IMR-90 (cell line): Measurements from ENCODE around the gene TMPRSS13. TPM values are rescaled to one million over a fixed set of nuclear protein-coding genes. Genes with fewer than 3 reads are reported as not detected.

Source experiments
- ATAC-seq: fragments of 200-7000 bp; cut with Tn5 transposase; 2 replicates; pipeline ENCODE4 v1.9.1; 2020; ENCODE audit warnings: low read depth, mild to moderate bottlenecking, moderate library complexity
- BruUV-seq: library from RNA; stranded (reverse); fragments of 400-500 nt; replicated peaks from 2 replicates; lab custom pipeline; 2021; lab: Mats Ljungman, UMichigan
- CTCF ChIA-PET: fragments of 300-600 bp; formaldehyde crosslinking; extraction: SDS; loops from one replicate; lab custom pipeline; 2021; ENCODE audit warnings: antibody characterized with exemption; lab: Yijun Ruan, JAX
- POLR2A ChIA-PET: fragments of 300-600 bp; sonication (Branson Sonifier 250); formaldehyde crosslinking; loops from one replicate; lab custom pipeline; 2022; ENCODE audit warnings: antibody characterized with exemption; ENCODE audit not compliant: unreplicated experiment; lab: Charles Lee
- DNase-seq: peaks from one replicate; pipeline ENCODE4 v3.0.0; 2013
- H2AFZ ChIP-seq: replicated peaks from 2 replicates; pipeline ENCODE3; 2013; ENCODE audit warnings: low read length, mild to moderate bottlenecking; ENCODE audit not compliant: poor library complexity
- H2AK5ac ChIP-seq: 2 replicates; pipeline ENCODE4 v1.6.1; 2013; ENCODE audit warnings: low read depth, low read length, inconsistent platforms
- H2AK9ac ChIP-seq: replicated peaks from 2 replicates; pipeline ENCODE3; 2013; ENCODE audit warnings: mild to moderate bottlenecking, low read depth, low read length, moderate library complexity; ENCODE audit not compliant: poor library complexity
- H2BK120ac ChIP-seq: 2 replicates; pipeline ENCODE4 v1.6.1; 2013; ENCODE audit warnings: low read depth, low read length, inconsistent platforms
- H2BK15ac ChIP-seq: 3 replicates; pipeline ENCODE4 v1.6.1; 2013; ENCODE audit warnings: low read depth, low read length, inconsistent platforms
- H2BK20ac ChIP-seq: 2 replicates; pipeline ENCODE4 v1.6.1; 2013; ENCODE audit warnings: low read depth, mild to moderate bottlenecking, inconsistent platforms, low read length, moderate library complexity
- H2BK5ac ChIP-seq: 2 replicates; pipeline ENCODE4 v1.6.1; 2013; ENCODE audit warnings: mild to moderate bottlenecking, low read depth, low read length, inconsistent platforms; ENCODE audit not compliant: poor library complexity, severe bottlenecking
- H3K14ac ChIP-seq: replicated peaks from 2 replicates; pipeline ENCODE4 v1.6.1; 2013; ENCODE audit warnings: low read depth, low read length, inconsistent platforms
- H3K18ac ChIP-seq: 2 replicates; pipeline ENCODE4 v1.6.1; 2013; ENCODE audit warnings: low read depth, low read length, control low read depth
- H3K23ac ChIP-seq: 2 replicates; pipeline ENCODE4 v1.6.1; 2013; ENCODE audit warnings: low read depth, low read length, inconsistent platforms
- H3K27ac ChIP-seq: 2 replicates; pipeline ENCODE4 v1.5.1; 2013; ENCODE audit warnings: mild to moderate bottlenecking, control low read depth, low read length; ENCODE audit not compliant: insufficient read depth
- H3K27me3 ChIP-seq: 2 replicates; pipeline ENCODE4 v1.6.1; 2013; ENCODE audit warnings: low read length; ENCODE audit not compliant: control insufficient read depth, insufficient read depth
- H3K36me3 ChIP-seq: 2 replicates; pipeline ENCODE4 v1.6.1; 2013; ENCODE audit warnings: low read length, mixed read lengths; ENCODE audit not compliant: control insufficient read depth, insufficient read depth
- H3K4ac ChIP-seq: 2 replicates; pipeline ENCODE4 v1.6.1; 2013; ENCODE audit warnings: low read depth, low read length, inconsistent platforms
- H3K4me1 ChIP-seq: 2 replicates; pipeline ENCODE4 v1.6.1; 2013; ENCODE audit warnings: low read length, mixed read lengths; ENCODE audit not compliant: control insufficient read depth, insufficient read depth
- H3K4me2 ChIP-seq: 2 replicates; pipeline ENCODE4 v1.6.1; 2013; ENCODE audit warnings: low read depth, mild to moderate bottlenecking, control low read depth, low read length, moderate library complexity
- H3K4me3 ChIP-seq: 2 replicates; pipeline ENCODE4 v1.5.1; 2013; ENCODE audit warnings: low read depth, mild to moderate bottlenecking, control low read depth, low read length, moderate library complexity; ENCODE audit not compliant: insufficient read depth
- H3K56ac ChIP-seq: 2 replicates; pipeline ENCODE4 v1.6.1; 2013; ENCODE audit warnings: low read length, inconsistent platforms; ENCODE audit not compliant: insufficient read depth; ENCODE audit errors: extremely low read depth
- H3K79me1 ChIP-seq, 2 experiments: 2 replicates each; pipeline ENCODE4 v1.6.1; 2013; ENCODE audit warnings: low read length in 2 of 2, inconsistent platforms in 1 of 2, low read depth in 1 of 2
- H3K9ac ChIP-seq: 2 replicates; pipeline ENCODE4 v1.6.1; 2013; ENCODE audit warnings: low read depth, low read length, control low read depth
- H3K9me1 ChIP-seq: 2 replicates; pipeline ENCODE4 v1.6.1; 2013; ENCODE audit warnings: low read length, inconsistent platforms; ENCODE audit not compliant: insufficient read depth
- H3K9me3 ChIP-seq: 2 replicates; pipeline ENCODE4 v1.6.1; 2013; ENCODE audit warnings: low read length; ENCODE audit not compliant: control insufficient read depth, insufficient read depth
- H4K20me1 ChIP-seq: 2 replicates; pipeline ENCODE4 v1.6.1; 2013; ENCODE audit warnings: low read length, inconsistent platforms; ENCODE audit not compliant: insufficient read depth
- H4K5ac ChIP-seq: 2 replicates; pipeline ENCODE4 v1.6.1; 2013; ENCODE audit warnings: mild to moderate bottlenecking, low read depth, low read length, control low read depth
- H4K8ac ChIP-seq, 2 experiments: 2 replicates each; pipeline ENCODE4 v1.6.1; 2013; ENCODE audit warnings: low read depth in 2 of 2, low read length in 2 of 2, control low read depth in 1 of 2, inconsistent platforms in 1 of 2
- H4K91ac ChIP-seq: 2 replicates; pipeline ENCODE4 v1.6.1; 2013; ENCODE audit warnings: low read depth, low read length, inconsistent platforms; ENCODE audit not compliant: insufficient read depth
- BHLHE40 ChIP-seq: fragments of 150-350 bp; IDR thresholded peaks from 2 replicates; pipeline ENCODE4 v1.6.1; 2016; ENCODE audit warnings: mild to moderate bottlenecking, low read depth, low read length
- CEBPB ChIP-seq: IDR thresholded peaks from 2 replicates; pipeline ENCODE4 v1.6.1; 2012; ENCODE audit warnings: low read depth, low read length, improper control_type of control experiment
- ELK1 ChIP-seq: fragments of 150-350 bp; IDR thresholded peaks from 2 replicates; pipeline ENCODE4 v1.6.1; 2016; ENCODE audit warnings: low read depth, mild to moderate bottlenecking, low read length, moderate library complexity, borderline replicate concordance
- FOS ChIP-seq: fragments of 150-350 bp; IDR thresholded peaks from 2 replicates; pipeline ENCODE4 v1.6.1; 2016; ENCODE audit warnings: low read depth, low read length
- MAFK ChIP-seq: IDR thresholded peaks from 2 replicates; pipeline ENCODE4 v1.6.1; 2012; ENCODE audit warnings: low read depth, low read length, improper control_type of control experiment
- MAZ ChIP-seq: IDR thresholded peaks from 2 replicates; pipeline ENCODE4 v1.6.1; 2012; ENCODE audit warnings: low read depth, mild to moderate bottlenecking, low read length, improper control_type of control experiment, moderate library complexity, borderline replicate concordance
- MXI1 ChIP-seq: IDR thresholded peaks from 2 replicates; pipeline ENCODE4 v1.6.1; 2012; ENCODE audit warnings: low read depth, mild to moderate bottlenecking, low read length, moderate library complexity, borderline replicate concordance
- NFE2L2 ChIP-seq: fragments of 150-350 bp; IDR thresholded peaks from 2 replicates; pipeline ENCODE4 v1.6.1; 2016; ENCODE audit warnings: low read depth, mild to moderate bottlenecking, low read length
- RFX5 ChIP-seq: IDR thresholded peaks from 2 replicates; pipeline ENCODE4 v1.8.0; 2012; ENCODE audit warnings: low read depth, mild to moderate bottlenecking, low read length, moderate library complexity
- SMC3 ChIP-seq: fragments of 150-350 bp; IDR thresholded peaks from 2 replicates; pipeline ENCODE4 v1.6.1; 2016; ENCODE audit warnings: low read depth, mild to moderate bottlenecking, antibody characterized with exemption, low read length, moderate library complexity
- USF2 ChIP-seq: fragments of 150-350 bp; IDR thresholded peaks from 2 replicates; pipeline ENCODE4 v1.6.1; 2017; ENCODE audit warnings: mild to moderate bottlenecking, antibody characterized with exemption, low read length, low read depth
- WGBS, 2 experiments: methylation state at CpG; one replicate each; pipeline versions ENCODE4 v1.1.5 to v1.1.7; 2013; ENCODE audit warnings: missing lambda C conversion rate in 2 of 2; ENCODE audit not compliant: insufficient read length in 1 of 2; ENCODE audit errors: extremely low coverage in 2 of 2; 5-methylcytosine and 5-hydroxymethylcytosine counted together
- dilution Hi-C: fragments of 300-500 bp; cut with HindIII; formaldehyde crosslinking; loops from one replicate; pipeline ENCODE4 v1.14.3; 2018; ENCODE audit warnings: low sequenced_read_pairs; ENCODE audit not compliant: unreplicated experiment
- in situ Hi-C: fragments of 300-500 bp; cut with MboI; formaldehyde crosslinking; loops from 3 replicates; pipeline ENCODE4 v1.14.3; 2019; ENCODE audit warnings: low sequenced_read_pairs, inconsistent platforms, mixed read lengths
- intact Hi-C: fragments of 100-400 bp; cut with micrococcal nuclease; formaldehyde crosslinking; loops from 2 replicates; pipeline ENCODE4 v1.10.0; 2022
- polyA plus RNA-seq, 3 experiments: library from polyadenylated mRNA; depleted of rRNA; stranded (reverse); fragments of >200 nt; gene quantifications; 2 replicates each; pipeline ENCODE4 v1.2.3, GENCODE V29; 2012; ENCODE audit warnings: low replicate concordance in 1 of 3
- total RNA-seq: library from RNA; depleted of rRNA; stranded (reverse); fragments of >200 nt; gene quantifications from 2 replicates; pipeline ENCODE4 v1.2.3, GENCODE V29; 2012
- TF ChIP-seq, protein P1 (sequence below): conservative IDR thresholded peaks from 2 replicates; pipeline ENCODE4 v1.5.1; 2012; ENCODE audit warnings: mild to moderate bottlenecking, low read depth, low read length, improper control_type of control experiment

TMPRSS13 gene
- total and polyA plus RNA-seq, 2 of the 4 experiments (the other 2 are of a cell fraction): not detected

GRCh38 chr11:117877120-117877784 lies 52.0 kb downstream of the TMPRSS13 start:
- Histone ChIP-seq H2BK5ac (no peak overlapping the region), H2BK20ac (no peak overlapping the region), H3K36me3 (no peaks in the 10 kb centered on the region), H2AK9ac (no peak overlapping the region), H3K14ac (no peak overlapping the region), H2BK120ac (no peak overlapping the region), H3K27ac (no peak overlapping the region), H3K4ac (no peak overlapping the region), H3K9me1 (no peaks in the 10 kb centered on the region), H3K9me3 (no peaks in the 10 kb centered on the region), H4K8ac (no peak overlapping the region), H3K56ac (no peak overlapping the region), H2AK5ac (no peak overlapping the region), H4K91ac (no peak overlapping the region), H3K4me1 (no peaks in the 10 kb centered on the region), H3K27me3 (peaks cover 58% of the 10 kb centered on the region), H3K4me3 (no peak overlapping the region; the same call in 1 of the 2 replicates), H3K18ac (no peak overlapping the region), H2AFZ (no peak overlapping the region), H4K5ac (no peak overlapping the region), H3K79me1 (no peaks in the 10 kb centered on the region), H3K9ac (no peak overlapping the region), H3K23ac (no peak overlapping the region), H2BK15ac (no peak overlapping the region), H3K4me2 (peak overlapping the region; percentile 50; the same call in 1 of the 2 replicates), H4K20me1 (no peaks in the 10 kb centered on the region)
- 20% methylated on average over 1 of the region's 12 CpGs; no CpG with 5 or more reads in 1 of the 2 experiments for WGBS, 2 experiments
- in situ Hi-C loops: no loop called here
- DNase-seq (no peak), ATAC-seq (no peak)
- intact Hi-C loops: no loop called here
- dilution Hi-C loops: no loop called here
- ChIA-PET POLR2A (no interaction called here), CTCF (no interaction called here)
- TF ChIP-seq MXI1 (no peak), FOS (no peak), NFE2L2 (no peak), MAZ (no peak), ELK1 (no peak), SMC3 (no peak), BHLHE40 (no peak), CEBPB (no peak), MAFK (no peak), USF2 (no peak), RFX5 (no peak)
- TF ChIP-seq, protein P1, sequence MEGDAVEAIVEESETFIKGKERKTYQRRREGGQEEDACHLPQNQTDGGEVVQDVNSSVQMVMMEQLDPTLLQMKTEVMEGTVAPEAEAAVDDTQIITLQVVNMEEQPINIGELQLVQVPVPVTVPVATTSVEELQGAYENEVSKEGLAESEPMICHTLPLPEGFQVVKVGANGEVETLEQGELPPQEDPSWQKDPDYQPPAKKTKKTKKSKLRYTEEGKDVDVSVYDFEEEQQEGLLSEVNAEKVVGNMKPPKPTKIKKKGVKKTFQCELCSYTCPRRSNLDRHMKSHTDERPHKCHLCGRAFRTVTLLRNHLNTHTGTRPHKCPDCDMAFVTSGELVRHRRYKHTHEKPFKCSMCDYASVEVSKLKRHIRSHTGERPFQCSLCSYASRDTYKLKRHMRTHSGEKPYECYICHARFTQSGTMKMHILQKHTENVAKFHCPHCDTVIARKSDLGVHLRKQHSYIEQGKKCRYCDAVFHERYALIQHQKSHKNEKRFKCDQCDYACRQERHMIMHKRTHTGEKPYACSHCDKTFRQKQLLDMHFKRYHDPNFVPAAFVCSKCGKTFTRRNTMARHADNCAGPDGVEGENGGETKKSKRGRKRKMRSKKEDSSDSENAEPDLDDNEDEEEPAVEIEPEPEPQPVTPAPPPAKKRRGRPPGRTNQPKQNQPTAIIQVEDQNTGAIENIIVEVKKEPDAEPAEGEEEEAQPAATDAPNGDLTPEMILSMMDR: no peak
- no TSS peak for BruUV-seq
